Fibroblast of peridontal ligament (primary cell): ENCODE results near the gene NVL.
"Not testable (repeated sequence)": the region's sequence is repeated elsewhere in the genome, so short reads cannot be mapped to it uniquely, and the experiment has no call there.

Source experiments
- DNase-seq: peaks from one replicate; pipeline ENCODE4 v3.0.0-alpha.2; 2010; ENCODE audit errors: extremely low read depth

Gene NVL

DNA sequence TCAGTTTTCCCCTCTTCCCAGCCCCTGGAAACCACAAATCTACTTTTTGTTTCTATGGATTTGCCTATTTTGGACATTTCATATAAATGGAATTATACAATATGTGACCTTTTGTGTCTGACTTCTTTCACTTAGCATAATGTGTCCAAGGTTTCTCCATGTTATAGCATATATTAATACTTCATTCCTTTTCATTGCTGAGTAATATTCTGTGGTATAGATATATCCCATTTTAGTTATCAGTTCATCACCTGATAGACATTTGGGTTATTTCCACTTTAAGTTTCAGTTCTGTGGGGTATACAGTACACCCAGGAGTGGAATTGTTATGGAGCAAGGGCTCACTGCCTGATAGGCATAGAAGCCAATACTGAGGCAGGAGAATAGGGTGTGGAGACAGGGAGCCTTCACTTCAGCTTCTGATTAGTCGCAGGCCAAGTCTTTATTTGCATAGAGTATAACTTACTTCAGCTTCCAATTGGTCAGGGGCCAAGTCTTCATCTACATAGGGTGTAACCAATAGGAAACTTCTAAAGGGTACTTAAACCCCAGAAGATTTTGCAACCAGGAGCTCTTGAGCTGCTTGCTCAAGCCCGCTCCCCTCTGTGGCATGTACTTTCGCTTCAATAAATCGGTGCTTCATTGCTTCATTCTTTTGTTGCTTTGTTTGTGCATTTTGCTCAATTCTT lies 8.3 kb upstream of the NVL start:
- no peak for DNase-seq

DNA sequence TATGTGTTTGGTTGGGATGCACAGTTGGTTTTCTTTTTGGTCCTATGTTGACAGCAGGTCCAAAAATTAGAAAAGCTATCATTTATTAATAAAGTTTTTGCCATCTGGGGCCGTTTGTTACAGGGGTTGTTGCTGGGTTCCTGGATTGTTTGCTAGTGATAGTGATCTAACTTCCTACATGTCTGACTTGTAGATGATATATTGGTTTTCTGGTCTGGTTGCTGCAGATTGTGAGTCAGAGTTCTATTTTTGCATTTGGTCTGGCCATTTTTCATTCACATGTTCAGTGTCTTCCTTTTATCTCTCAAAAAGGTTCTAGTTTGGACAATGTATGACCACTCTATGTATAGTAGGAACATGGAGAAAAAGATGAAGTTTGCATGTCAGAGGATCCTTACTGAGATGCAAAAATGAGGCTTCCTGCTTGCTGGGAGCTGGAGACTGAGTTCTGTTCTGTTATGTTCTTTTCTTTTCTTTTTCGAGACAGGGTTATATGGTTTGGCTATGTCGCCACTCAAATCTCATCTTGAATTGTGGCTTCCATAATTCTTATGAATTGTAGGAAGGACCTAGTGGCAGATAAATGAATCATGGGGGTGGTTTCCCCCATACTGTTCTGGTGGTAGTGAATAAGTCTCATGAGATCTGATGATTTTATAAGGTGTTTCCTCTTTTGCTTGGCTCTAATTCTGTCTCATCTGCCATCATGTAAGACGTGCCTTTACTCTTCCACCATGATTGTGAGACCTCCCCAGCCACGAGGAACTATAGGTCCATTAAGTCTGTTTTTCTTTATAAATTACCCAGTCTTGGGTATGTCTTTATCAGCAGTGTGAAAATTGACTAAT lies 4.2 kb upstream of the NVL start:
- DNase-seq = peak; percentile 23

DNA sequence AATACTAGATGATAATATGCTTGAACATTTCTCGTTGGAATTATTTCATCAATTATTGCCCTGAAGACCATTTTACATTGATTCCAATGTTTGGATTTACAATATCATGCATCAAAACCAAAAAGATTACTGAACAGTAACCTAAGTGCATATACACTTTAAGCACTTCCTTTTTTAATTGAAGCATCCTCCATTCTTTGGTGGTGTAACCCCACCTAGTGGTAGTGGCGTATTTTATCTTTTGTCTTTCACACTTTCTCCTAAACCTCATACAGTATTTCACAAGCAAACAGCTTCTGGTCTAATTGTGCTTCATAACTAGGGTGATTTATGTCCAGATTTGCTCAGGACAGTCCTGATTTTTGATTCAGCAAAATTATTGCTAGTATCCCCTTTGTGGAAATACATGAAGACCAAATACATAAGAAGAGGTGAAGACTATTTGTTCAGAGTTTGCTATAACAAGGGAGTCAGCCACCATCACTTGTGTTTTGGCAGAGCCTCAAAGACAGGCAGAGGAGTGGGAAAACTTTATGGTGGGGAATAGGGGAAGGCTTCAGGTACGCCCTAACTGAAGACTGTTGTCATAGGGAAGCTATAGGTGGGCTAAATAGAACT lies 3.4 kb upstream of the NVL start:
- peak; percentile 78 for DNase-seq

DNA sequence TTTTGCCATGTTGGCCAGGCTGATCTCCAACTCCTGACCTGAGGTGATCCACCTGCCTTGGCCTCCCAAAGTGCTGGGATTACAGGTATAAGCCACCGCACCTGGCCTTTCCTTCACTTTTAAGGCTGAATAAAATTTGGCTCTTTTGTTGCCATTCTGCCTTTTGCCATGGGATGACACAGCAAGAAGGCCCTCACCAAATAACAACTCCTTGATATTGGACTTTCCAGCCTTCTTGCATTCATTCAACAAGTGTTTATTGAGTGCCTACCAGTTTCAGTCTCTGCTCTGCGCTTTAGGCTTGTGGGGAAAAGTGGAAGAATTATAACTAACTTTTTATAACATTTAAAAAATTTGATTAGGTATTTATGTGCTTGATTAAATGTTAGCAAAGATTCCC lies 1.9 kb upstream of the NVL start:
- no peak for DNase-seq

DNA sequence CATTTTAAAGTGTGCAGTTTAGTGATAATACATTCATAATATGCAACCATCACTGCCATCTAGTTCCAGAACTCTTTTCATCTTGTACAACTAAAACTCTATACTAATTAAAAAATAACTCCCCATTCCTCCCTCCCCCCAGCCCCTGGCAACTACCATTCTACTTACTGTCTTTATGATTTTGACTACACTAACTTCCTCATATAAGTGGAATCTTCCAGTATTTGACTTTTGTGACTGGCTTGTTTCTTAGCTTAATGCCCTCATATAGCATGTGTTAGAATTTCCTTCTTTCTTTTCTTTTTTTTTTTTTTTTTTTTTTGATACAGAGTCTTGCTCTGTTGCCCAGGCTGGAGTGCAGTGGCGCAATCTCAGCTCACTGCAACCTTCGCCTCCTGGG lies 1.4 kb upstream of the NVL start:
- DNase-seq = no peak

DNA sequence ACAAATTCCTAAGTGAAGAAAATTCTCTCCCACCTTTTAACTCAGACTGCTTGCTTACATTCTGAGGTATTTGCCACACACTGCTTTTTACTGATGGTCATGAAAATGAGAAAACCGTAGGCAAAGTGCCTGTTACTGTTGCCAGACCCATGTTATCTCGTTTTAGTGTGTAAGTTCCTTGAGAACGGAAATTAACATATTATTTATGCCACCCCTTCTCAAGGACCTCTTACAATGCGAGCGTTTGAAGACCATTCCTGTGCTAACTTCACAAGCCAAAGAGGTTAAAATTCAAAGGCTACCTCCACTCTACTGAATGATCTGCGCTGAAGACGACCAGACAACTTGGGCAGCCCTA lies 509 bp downstream of the NVL start:
- no peak for DNase-seq

DNA sequence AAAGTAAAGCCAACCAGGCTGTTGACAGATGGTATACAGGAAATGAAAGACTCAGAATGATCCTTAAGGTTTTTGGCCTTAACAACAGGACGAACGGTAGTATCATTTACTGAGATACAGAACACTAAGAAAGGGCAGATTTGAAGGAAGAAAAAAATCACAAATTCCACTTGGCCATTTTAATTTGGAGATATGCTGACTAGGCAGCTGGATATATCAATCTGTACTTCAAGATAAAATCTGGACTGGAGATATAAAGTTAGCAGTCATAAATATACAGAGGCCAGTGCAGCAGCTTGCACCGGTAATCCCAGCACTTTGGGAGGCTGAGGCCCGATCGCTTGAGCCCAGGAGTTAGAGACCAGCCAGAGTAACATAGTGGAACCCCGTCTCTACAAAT lies 1.3 kb downstream of the NVL start:
- no peak for DNase-seq

DNA sequence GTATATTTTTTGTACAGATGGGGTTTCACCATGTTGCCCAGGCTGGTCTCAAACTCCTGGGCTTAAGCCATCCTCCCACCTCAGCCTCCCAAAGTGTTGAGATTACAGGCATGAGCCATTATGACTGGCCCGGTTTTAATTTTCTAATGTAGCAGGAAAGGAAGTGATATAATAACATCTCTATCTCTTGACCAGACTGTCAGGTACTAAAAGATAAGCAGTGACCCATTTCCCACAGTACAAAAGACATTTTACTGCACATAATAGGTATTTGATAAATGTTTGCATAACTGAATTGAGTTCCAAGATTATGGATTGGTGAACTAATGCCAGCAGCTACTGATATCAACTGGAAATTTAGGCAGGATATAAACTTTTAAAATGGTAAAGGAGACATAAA lies 4.0 kb downstream of the NVL start:
- DNase-seq = no peak

DNA sequence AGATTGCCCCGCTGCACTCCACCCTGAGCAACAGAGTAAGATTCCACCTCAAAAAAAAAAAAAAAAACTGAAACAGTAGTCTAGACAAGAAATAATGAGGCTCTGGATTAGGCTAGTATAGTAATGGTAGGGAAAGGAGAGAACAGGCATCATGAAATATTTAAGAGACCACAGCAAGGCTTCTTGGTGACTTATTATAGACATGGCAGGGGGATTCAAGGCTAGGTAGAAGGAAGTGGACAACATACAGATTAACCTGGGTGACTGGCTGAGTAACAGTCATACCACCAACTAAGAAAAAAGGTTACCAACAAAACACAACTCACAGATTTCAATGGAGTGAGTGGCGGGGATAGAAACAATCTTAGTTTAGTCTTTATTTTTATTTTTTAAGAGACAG lies 8.3 kb downstream of the NVL start:
- no peak for DNase-seq

DNA sequence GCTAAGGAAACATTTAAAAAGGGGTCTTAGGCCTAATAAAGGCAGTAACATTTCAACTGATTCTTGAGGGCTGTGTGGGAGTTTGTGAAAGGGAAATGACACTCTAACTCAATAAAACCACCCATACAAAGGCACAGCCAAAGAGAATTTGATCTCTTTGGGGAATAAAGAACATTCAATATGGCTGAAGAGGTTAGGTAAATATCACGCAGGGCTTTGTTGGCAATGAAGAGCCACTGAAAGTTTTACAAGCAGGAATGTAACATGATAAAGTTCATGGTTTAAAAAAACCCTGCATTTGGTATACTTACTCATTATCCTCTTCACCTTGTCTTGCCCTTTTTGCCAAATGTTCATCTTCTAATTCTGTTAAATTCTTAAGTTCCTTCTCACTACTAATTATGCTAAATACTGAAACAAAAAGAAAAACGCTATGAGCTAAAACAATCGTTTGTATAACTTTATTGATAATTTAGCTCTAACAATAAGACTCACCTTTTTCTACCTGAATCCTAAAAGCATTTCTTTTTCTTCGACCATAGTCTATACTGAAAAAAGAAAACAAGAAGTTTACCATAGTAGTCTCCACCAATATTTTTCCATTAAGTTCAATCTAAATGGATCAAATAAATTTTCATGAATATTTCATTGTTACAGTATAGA lies 12.5 kb downstream of the NVL start:
- no peak for DNase-seq

DNA sequence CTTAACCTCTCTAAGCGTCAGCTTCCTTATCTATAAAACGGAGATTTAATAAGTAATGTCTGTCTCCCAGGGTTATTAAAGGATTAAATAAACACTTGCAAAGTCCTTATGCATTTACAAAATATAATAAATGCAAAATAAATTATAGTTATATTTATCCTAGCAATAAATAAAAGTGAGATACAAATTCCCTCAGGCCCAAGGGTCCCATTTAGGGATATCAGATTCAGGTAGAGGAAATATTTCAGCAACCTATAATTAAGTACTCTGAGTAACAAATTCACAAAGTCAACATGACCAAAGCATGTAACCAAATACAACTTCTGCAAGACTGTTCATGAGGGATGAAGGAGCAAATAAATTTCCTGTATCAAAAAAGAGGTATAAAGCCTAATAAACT lies 17.9 kb downstream of the NVL start:
- no peak for DNase-seq

DNA sequence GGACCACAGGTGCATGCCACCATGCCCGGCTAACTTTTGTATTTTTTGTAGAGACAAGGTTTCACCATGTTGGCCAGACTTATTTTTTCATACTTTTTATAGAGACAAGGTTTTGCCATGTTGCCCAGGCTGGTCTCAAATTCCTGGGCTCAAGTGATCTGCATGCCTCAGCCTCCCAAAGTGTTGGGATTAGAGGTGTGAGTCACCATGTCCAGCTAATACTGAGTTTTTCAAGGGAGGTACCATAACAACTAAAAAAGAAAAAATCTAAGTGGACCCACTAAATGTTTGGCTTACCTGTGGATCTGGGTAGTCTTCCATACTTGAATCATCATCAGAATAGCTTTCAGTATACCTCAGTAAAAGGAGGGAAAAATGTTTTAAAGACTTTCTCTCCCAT lies 18.5 kb downstream of the NVL start:
- not testable (repeated sequence) for DNase-seq

DNA sequence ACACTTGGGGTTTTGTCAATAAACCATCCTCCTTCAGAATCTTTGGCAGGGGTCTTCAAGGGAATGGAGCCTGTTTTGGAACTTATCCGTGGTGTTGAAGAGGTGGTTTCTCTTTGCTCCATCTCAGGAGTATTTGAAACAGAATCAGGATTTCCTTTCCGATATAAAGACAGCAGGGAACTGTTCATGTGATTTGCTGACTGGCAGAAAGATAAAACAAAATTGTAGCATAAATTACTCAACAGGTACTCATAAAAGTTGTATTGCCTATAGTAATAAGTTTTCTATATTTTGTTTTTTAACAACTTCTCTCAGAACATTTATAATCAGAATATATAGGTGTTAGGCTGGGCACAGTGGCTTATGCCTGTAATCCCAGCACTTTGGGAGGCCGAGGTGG lies 21.9 kb downstream of the NVL start:
- no peak for DNase-seq

DNA sequence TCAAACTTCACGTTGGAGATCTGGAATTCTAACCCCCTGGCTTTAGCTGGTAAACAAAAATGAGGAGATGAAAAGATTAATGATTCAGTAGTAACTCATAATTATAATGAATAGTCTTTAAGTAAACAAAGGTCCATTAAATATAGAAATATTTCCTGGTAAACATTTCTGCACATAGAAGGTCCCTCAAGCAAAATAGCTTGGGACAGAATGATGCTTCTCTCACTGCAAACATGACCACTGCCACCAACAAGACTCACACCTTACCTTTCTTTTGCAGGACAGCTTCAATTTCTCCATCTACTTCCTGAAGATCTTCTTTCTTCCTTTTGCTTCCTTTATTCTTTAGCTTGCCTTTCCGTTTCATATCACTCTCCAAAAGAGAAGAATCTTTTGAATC lies 25.2 kb downstream of the NVL start:
- no peak for DNase-seq

DNA sequence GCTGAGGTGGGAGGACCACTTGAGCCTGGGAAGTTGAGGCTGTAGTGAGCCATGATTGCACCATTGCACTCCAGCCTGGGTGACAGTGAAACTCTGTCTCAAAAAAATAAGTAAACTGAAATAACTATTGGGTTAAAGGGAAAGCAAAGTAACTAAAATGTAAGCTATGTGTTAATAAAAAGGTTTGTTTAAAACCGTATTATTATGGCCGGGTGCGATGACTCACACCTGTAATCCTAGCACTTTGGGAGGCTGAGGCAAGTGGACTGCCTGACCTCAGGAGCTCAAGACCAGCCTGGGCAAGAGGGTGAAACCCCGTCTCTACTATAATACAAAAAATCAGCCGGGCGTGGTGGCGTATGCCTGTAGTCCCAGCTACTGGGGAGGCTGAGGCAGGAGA lies 27.0 kb downstream of the NVL start:
- no peak for DNase-seq

DNA sequence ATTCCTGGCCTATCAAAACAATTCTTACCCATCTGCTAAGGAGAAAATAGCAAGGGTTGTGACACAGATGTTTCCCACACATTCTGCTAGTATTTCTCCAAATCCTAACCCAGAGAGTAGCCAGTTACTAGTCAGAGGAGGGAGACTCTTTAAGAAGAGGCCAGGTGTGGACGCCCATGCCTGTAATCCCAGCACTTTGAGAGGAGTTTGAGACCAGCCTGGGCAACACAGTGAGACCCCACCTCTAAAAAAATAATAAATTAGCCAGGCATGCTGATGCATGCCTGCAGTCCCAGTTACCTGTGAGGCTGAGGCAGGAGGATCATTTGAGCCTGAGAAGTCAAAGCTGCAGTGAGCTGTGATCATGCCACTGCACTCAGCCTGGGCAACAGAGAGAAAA lies 28.6 kb downstream of the NVL start:
- DNase-seq = no peak

DNA sequence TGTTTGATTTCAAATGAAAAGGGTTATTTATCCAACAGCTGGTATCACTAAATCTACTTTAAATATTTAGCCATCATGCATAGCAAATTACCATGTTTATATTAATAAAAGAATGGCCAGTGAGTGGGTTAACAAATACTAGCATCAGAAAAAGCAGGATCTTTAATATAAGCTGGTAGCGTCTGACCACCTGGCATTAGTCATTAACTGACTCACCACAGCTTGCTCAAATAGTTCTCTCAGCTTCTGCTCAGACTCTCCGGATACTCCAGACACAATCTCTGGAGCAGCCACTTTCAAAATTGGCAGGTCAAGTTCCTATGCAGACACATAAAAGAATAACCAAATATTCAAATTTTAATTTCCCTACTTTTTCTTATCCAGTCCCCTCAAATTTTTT lies 29.6 kb downstream of the NVL start:
- peak; percentile 69 for DNase-seq

DNA sequence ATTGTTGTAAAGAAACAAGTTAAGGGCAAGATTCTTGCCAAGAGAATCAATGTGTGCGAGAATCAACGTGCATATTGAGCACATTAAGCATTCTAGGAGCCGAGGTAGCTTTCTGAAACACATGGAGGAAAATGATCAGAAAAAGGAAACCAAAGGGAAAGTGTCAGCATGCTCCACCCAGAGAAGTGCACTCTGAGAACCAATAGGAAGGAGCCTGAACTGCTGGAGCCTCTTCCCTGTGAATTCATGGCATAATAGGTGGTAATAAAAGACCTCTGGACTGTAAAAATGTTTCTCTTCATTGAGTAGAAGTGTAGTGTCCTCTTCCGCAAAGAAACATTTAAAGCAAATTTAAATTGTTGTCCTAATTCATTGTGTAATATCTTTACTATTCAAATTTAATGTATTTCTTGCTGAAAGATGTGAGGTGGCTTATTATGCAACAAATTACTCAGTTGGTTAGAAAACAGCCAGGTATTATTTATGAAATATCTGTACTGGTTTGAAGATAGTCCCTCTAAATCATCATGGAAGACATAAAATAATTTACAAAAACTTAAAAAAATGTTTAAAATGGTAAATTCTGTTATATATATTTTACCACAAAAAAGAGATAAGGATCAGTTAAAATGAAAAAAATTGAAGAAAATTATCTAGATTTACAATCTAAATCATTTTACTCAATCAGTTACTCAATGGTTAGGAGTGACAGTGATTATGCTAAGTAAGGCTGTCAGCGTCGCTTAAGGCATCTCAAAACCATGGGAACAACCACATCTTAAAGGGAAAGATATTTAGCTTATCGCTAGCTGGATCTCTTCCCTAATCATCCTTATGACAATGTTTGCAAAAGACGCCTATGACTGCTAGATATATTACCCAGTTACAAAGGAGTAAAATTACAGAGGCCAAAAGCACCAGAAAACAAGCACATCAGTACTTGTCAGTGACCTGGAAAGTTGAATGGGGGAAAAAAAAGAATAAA lies 31.3 kb downstream of the NVL start:
- no peak for DNase-seq

DNA sequence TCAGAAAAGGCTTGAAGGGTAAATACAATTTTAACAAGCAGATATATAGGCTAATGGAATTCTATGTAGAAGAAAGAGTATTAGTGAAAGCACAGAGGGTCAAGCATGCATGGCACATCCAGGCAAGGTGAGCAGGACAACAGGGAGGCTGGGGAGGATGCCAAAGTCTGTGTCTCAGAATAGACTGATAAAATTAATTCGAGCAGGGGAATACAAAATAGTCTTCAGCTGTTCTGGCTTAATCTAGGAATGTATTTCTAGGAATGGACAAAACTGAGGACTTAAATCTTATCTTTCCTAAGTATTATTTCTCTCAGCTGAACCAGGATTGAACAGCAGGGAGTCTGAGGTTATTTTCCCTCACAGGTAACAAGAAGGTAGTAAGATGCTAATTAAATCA lies 35.2 kb downstream of the NVL start:
- DNase-seq = no peak

DNA sequence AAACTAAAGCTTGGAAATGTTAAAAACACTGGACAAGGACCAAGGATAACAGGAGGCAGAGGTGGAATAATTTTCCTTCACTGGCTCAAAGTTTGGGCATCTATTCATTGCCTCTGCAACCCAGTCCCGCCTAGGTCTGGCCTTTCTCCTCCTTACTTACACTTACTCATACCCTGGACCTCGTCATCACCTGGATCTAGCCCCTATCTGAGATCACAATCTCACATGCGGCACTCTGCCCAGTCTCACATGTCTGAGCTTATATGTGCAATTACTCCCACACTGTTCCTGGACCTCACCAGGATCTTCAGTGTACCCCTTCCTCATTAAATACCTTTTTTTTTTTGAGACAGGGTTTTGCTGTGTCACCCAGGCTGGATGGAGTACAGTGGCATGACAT lies 37.6 kb downstream of the NVL start:
- no peak for DNase-seq

DNA sequence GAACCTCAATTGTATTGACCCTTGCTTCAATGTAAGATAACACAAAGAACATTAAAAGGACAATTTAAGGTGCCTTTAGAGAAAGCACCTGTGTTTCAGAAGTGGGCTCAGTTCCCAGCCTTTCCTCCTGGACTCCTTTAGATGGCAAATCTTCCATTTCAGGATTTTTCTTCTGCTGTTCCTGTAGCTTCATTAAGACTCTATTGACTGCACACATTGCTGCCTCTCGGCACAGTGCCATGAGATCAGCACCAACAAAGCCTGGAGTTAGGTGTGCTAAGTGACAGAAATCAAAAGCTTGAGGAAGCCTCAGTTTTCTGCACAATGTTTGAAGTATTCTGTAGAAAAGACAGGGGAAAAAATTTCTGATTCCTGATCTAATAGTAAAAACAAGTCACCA lies 40.6 kb downstream of the NVL start:
- no peak for DNase-seq
